Chondrocyte (in vitro differentiated cells): Measurements from ENCODE around the gene TMEM178B. TPM values are rescaled to one million over a fixed set of nuclear protein-coding genes. Genes with fewer than 3 reads are reported as not detected.

Experiments
- DNase-seq: peaks from one replicate; pipeline ENCODE4 v3.0.0; 2021; ENCODE audit warnings: mixed read lengths, low spot score
- H3K27ac Mint-ChIP-seq: one replicate; pipeline ENCODE4 v1.8.0; 2021; ENCODE audit warnings: mild to moderate bottlenecking, moderate library complexity, mixed read lengths; ENCODE audit not compliant: unreplicated experiment
- H3K27me3 Mint-ChIP-seq: 2 replicates; pipeline ENCODE4 v1.8.0; 2021; ENCODE audit warnings: low read depth, mixed read lengths
- H3K36me3 Mint-ChIP-seq: 2 replicates; pipeline ENCODE4 v1.8.0; 2021; ENCODE audit warnings: low read depth, mixed read lengths
- H3K4me1 Mint-ChIP-seq: 2 replicates; pipeline ENCODE4 v1.8.0; 2021; ENCODE audit warnings: low read depth, mild to moderate bottlenecking, mixed read lengths
- H3K4me3 Mint-ChIP-seq: one replicate; pipeline ENCODE4 v1.8.0; 2021; ENCODE audit warnings: mild to moderate bottlenecking, moderate library complexity, mixed read lengths; ENCODE audit not compliant: unreplicated experiment
- H3K9me3 Mint-ChIP-seq: 2 replicates; pipeline ENCODE4 v1.8.0; 2021; ENCODE audit warnings: low read depth, mixed read lengths
- total RNA-seq: library from RNA; stranded (reverse); gene quantifications from 3 replicates; pipeline ENCODE4 v1.2.1, GENCODE V29; 2021
- TF ChIP-seq, protein P1 (sequence below): fragments of 200-600 bp; sonication (generic); IDR thresholded peaks from 2 replicates; pipeline ENCODE4 v1.5.0; 2021; ENCODE audit warnings: antibody characterized with exemption, mild to moderate bottlenecking, moderate library complexity

The TMEM178B gene
- total RNA-seq, 1 donor from 2014 or later: 0.92 TPM

DNA sequence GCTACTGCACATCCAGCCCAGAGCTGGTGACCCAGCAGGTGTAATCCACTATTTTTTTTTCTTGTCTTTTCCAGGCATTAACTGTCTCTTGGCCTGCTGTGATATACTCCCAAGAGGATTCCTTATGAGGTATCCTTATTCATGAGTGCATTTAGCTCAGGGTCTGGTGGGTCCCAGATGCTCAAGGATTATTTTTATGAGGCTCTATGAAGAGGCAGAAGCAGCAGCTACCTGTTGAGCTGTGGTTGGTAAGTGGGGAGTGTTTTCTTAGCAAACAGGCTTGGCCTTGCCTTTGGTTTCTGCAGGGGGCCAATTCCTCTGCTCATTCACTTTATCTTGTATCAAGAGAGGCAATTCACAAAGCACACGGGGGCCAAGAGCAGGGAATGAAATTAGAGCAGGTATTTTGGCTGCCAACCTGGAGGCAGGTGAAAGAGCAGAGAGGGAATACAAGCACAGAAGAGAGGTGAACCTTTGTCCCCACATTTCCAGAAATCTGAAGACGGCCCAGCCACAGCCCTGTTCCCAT, 221.6 kb downstream of the TMEM178B start:
- no peak for DNase-seq
- Mint-ChIP-seq H3K36me3 (no peaks in the 10 kb centered on the region), H3K4me3 (no peak overlapping the region), H3K27ac (no peak overlapping the region), H3K4me1 (no peaks in the 10 kb centered on the region), H3K9me3 (peaks cover 5% of the 10 kb centered on the region), H3K27me3 (peaks cover 7% of the 10 kb centered on the region)
- TF ChIP-seq, protein P1, sequence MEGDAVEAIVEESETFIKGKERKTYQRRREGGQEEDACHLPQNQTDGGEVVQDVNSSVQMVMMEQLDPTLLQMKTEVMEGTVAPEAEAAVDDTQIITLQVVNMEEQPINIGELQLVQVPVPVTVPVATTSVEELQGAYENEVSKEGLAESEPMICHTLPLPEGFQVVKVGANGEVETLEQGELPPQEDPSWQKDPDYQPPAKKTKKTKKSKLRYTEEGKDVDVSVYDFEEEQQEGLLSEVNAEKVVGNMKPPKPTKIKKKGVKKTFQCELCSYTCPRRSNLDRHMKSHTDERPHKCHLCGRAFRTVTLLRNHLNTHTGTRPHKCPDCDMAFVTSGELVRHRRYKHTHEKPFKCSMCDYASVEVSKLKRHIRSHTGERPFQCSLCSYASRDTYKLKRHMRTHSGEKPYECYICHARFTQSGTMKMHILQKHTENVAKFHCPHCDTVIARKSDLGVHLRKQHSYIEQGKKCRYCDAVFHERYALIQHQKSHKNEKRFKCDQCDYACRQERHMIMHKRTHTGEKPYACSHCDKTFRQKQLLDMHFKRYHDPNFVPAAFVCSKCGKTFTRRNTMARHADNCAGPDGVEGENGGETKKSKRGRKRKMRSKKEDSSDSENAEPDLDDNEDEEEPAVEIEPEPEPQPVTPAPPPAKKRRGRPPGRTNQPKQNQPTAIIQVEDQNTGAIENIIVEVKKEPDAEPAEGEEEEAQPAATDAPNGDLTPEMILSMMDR: no peak

DNA sequence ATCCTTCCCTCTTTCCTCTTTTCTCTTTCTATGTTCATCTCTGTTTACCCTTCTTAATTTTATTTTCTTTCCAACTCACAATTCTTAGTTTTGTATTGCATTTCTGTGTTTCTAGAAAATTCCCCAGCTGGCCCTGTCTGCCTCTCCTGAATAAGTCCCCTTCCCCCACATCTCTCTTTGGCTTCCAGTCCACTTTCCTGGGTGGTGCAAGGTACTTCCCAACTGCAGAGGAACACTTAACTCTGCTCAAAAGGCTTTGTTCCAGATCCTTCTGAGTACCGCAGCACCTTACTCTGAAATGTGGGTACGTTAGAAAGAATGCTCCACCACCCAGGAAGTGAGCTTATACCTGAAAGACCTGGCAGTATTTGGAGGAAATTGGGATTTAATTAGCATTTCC, 227.0 kb downstream of the TMEM178B start:
- no peak overlapping the region for H3K27ac Mint-ChIP-seq
- H3K27me3 Mint-ChIP-seq: no peaks in the 10 kb centered on the region
- TF ChIP-seq, protein P1: no peak
- no peak overlapping the region for H3K4me3 Mint-ChIP-seq
- no peak for DNase-seq
- H3K9me3 Mint-ChIP-seq: peaks cover 5% of the 10 kb centered on the region
- H3K36me3 Mint-ChIP-seq: peaks cover 2% of the 10 kb centered on the region
- H3K4me1 Mint-ChIP-seq: no peaks in the 10 kb centered on the region

DNA sequence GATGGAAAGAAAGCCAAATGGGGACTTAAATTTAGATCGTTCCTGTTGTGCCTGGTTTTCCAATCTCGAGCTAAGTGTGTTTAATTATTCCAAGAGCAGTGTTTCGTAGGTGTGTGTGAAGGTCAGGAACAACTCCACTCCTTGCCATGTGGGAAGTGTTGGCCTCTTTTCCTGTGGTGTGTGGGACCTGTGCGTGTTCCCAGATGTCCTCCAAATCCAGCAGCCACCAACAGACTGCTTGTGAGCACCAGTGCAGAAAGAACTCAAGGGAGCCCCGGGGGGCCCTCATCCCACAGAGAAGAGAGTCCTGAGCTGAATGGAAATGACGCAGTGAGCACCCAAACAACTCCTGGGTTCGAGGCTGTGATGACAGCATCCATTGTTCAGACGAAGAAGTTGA, 227.7 kb downstream of the TMEM178B start:
- Mint-ChIP-seq H3K36me3 (peaks cover 2% of the 10 kb centered on the region), H3K27me3 (no peaks in the 10 kb centered on the region), H3K4me1 (no peaks in the 10 kb centered on the region), H3K9me3 (peaks cover 5% of the 10 kb centered on the region), H3K4me3 (no peak overlapping the region), H3K27ac (no peak overlapping the region)
- DNase-seq: no peak
- TF ChIP-seq, protein P1: no peak

DNA sequence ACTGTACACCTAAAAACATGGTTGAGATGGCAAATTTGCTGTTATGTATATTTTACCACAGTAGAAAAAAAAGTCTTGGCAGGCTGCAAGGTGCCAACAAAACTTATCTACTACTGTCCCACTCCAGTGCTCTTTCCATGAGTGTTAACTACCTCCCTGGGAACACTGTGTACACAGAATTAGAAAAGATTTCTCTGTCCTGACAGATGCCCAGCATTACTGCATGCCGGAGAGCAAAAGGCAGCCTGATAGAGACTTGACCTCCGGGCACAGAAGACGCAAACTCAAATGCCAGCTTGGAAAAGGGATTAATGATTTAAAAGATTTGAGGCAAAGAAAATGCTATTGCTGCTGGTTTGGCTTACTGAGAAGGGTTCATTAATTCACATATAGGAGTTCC, 228.8 kb downstream of the TMEM178B start:
- TF ChIP-seq, protein P1: no peak
- Mint-ChIP-seq H3K4me1 (no peaks in the 10 kb centered on the region), H3K9me3 (peaks cover 5% of the 10 kb centered on the region), H3K27me3 (peaks cover under 1% of the 10 kb centered on the region), H3K36me3 (peaks cover 2% of the 10 kb centered on the region), H3K4me3 (no peak overlapping the region), H3K27ac (no peak overlapping the region)
- DNase-seq: no peak

DNA sequence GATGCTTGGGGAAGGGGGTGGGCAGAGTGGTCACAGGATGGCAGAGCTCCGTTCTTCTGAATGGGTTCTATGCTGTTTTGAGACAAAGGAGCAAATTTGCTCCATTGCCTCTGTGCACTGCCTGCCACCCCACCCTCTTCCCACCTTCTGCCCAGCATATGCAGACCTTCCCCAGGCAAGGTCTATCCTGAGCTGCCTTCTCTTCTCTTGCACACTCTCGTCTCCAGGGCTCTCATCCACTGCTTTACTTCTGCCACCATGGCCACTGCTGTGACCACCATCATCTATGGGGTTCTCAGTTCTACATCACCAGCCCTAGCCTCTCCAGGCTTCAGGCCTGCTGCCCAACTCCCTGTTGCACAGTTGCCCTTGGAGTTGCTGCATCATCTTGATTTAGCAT, 230.4 kb downstream of the TMEM178B start:
- no peak for DNase-seq
- Mint-ChIP-seq H3K4me3 (no peak overlapping the region), H3K27me3 (peaks cover 3% of the 10 kb centered on the region), H3K4me1 (no peaks in the 10 kb centered on the region), H3K9me3 (no peaks in the 10 kb centered on the region), H3K36me3 (peaks cover 2% of the 10 kb centered on the region), H3K27ac (no peak overlapping the region)
- TF ChIP-seq, protein P1: no peak
